Parathyroid adenoma (tissue), 2 donors: ENCODE results near the gene KPNA2.
A peak's percentile ranks its signal among the peaks of the same experiment; 100 is the strongest.
"Not testable (repeated sequence)": the region's sequence is repeated elsewhere in the genome, so short reads cannot be mapped to it uniquely, and the experiment has no call there.

Source experiments
- H2AFZ ChIP-seq: fragments of 300-600 bp; sonication (generic); one replicate; pipeline ENCODE4 v1.7.0; 2017; ENCODE audit warnings: antibody characterized with exemption, mild to moderate bottlenecking
- H3K27ac ChIP-seq: fragments of 300-600 bp; sonication (generic); one replicate; pipeline ENCODE4 v1.7.0; 2017
- H3K27me3 ChIP-seq: fragments of 300-600 bp; sonication (generic); one replicate; pipeline ENCODE4 v1.7.0; 2017; ENCODE audit warnings: low read length; ENCODE audit not compliant: control insufficient read depth, insufficient read depth
- H3K36me3 ChIP-seq: fragments of 300-600 bp; sonication (generic); one replicate; pipeline ENCODE4 v1.7.0; 2017; ENCODE audit warnings: low read length; ENCODE audit not compliant: control insufficient read depth, insufficient read depth
- H3K4me1 ChIP-seq: fragments of 300-600 bp; sonication (generic); one replicate; pipeline ENCODE4 v1.7.0; 2017; ENCODE audit warnings: control low read depth
- H3K4me2 ChIP-seq: fragments of 300-600 bp; sonication (generic); one replicate; pipeline ENCODE4 v1.7.0; 2017; ENCODE audit warnings: low read length
- H3K4me3 ChIP-seq: fragments of 300-600 bp; sonication (generic); one replicate; pipeline ENCODE4 v1.7.0; 2017; ENCODE audit warnings: low read depth, low read length
- H3K79me2 ChIP-seq: fragments of 300-600 bp; sonication (generic); one replicate; pipeline ENCODE4 v1.7.0; 2017; ENCODE audit warnings: control low read depth
- H3K9ac ChIP-seq: fragments of 300-600 bp; sonication (generic); one replicate; pipeline ENCODE4 v1.7.0; 2017; ENCODE audit warnings: mild to moderate bottlenecking
- H3K9me3 ChIP-seq: fragments of 300-600 bp; sonication (generic); one replicate; pipeline ENCODE4 v1.7.0; 2017; ENCODE audit warnings: low read length; ENCODE audit not compliant: control insufficient read depth
- TF ChIP-seq, protein P1 (sequence below): fragments of 300-600 bp; sonication (generic); IDR thresholded peaks from one replicate; pipeline ENCODE4 v1.7.0; 2017; ENCODE audit warnings: antibody characterized with exemption, mild to moderate bottlenecking
- donor health status: primary hyperparathyroidism.

Gene KPNA2

DNA sequence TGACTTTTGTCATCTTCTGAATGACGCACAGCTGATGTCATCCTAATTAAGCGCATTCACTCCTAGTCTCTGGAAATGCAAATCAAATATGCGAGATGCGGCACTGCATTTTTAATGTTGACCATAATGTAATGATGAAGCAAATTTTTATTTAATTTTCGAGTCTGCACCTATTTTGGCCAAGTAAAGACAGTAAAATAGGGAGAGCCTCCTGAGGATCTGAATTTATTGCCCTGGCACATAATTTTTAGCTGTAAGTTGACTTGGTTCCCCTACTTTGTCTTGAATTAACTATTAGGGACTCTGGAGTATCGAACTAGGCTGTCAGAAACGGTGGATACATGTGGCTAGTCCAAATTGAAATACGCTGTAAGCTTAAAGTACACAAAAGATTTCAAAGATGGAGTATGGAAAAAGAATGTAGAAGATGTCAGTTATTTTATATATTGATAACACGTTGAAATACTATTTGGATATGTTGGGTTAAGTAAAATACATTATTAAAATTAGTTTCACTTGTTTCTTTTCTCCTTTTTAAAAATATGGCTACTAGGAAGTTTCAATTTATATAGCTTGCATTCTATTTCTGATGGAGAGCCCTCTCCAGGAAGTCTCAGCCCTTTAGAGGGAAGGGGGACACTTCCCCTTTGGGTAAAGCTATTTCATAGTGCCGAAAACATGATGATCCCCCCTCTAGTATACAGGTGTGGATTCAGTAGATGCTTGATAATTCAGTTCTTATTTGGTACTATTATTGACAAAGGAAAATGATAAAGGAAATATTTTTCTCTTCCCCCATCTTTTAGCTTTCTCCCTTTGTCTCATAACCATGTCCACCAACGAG, 991 bp downstream of the KPNA2 start:
- H3K36me3 ChIP-seq = no peaks in the 10 kb centered on the region
- H3K9me3 ChIP-seq = no peaks in the 10 kb centered on the region
- no peak overlapping the region for H3K27ac ChIP-seq
- peak overlapping the region; percentile 81 for H3K4me3 ChIP-seq
- H3K9ac ChIP-seq = no peak overlapping the region
- peak overlapping the region; percentile 95 for H2AFZ ChIP-seq
- no peaks in the 10 kb centered on the region for H3K4me1 ChIP-seq
- TF ChIP-seq, protein P1, sequence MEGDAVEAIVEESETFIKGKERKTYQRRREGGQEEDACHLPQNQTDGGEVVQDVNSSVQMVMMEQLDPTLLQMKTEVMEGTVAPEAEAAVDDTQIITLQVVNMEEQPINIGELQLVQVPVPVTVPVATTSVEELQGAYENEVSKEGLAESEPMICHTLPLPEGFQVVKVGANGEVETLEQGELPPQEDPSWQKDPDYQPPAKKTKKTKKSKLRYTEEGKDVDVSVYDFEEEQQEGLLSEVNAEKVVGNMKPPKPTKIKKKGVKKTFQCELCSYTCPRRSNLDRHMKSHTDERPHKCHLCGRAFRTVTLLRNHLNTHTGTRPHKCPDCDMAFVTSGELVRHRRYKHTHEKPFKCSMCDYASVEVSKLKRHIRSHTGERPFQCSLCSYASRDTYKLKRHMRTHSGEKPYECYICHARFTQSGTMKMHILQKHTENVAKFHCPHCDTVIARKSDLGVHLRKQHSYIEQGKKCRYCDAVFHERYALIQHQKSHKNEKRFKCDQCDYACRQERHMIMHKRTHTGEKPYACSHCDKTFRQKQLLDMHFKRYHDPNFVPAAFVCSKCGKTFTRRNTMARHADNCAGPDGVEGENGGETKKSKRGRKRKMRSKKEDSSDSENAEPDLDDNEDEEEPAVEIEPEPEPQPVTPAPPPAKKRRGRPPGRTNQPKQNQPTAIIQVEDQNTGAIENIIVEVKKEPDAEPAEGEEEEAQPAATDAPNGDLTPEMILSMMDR = no peak
- no peaks in the 10 kb centered on the region for H3K79me2 ChIP-seq
- peak overlapping the region; percentile 94 for H3K4me2 ChIP-seq
- H3K27me3 ChIP-seq = no peaks in the 10 kb centered on the region

- Histone ChIP-seq H3K9ac (no peak overlapping the region), H3K79me2 (no peaks in the 10 kb centered on the region), H3K4me1 (no peaks in the 10 kb centered on the region), H3K27ac (no peak overlapping the region), H3K36me3 (no peaks in the 10 kb centered on the region), H2AFZ (no peak overlapping the region), H3K27me3 (no peaks in the 10 kb centered on the region), H3K4me3 (no peak overlapping the region), H3K9me3 (no peaks in the 10 kb centered on the region), H3K4me2 (no peak overlapping the region)
- TF ChIP-seq, protein P1 = no peak
Observed at GRCh38 chr17:68047153-68047846, 11.8 kb downstream of the KPNA2 start.

- H3K9me3 ChIP-seq, H3K27ac ChIP-seq, H3K36me3 ChIP-seq, H2AFZ ChIP-seq, H3K4me2 ChIP-seq, H3K9ac ChIP-seq, H3K4me1 ChIP-seq, H3K27me3 ChIP-seq, H3K79me2 ChIP-seq, H3K4me3 ChIP-seq: not testable (repeated sequence)
Observed at GRCh38 chr17:68047890-68048542, 12.5 kb downstream of the KPNA2 start.

GRCh38 chr17:68048996-68049395, 13.5 kb downstream of the KPNA2 start:
- Histone ChIP-seq H3K27ac (no peak overlapping the region), H3K9ac (no peak overlapping the region), H2AFZ (no peak overlapping the region), H3K9me3 (no peaks in the 10 kb centered on the region), H3K4me1 (no peaks in the 10 kb centered on the region), H3K4me3 (no peak overlapping the region), H3K36me3 (no peaks in the 10 kb centered on the region), H3K4me2 (no peak overlapping the region), H3K27me3 (no peaks in the 10 kb centered on the region), H3K79me2 (no peaks in the 10 kb centered on the region)
- TF ChIP-seq, protein P1 = no peak

- H3K9me3 ChIP-seq, H3K4me3 ChIP-seq, H3K27me3 ChIP-seq, H3K4me2 ChIP-seq, H3K9ac ChIP-seq, H3K4me1 ChIP-seq, H2AFZ ChIP-seq, H3K27ac ChIP-seq, H3K36me3 ChIP-seq, H3K79me2 ChIP-seq: not testable (repeated sequence)
Observed at GRCh38 chr17:68049812-68050437, 14.4 kb downstream of the KPNA2 start.

DNA sequence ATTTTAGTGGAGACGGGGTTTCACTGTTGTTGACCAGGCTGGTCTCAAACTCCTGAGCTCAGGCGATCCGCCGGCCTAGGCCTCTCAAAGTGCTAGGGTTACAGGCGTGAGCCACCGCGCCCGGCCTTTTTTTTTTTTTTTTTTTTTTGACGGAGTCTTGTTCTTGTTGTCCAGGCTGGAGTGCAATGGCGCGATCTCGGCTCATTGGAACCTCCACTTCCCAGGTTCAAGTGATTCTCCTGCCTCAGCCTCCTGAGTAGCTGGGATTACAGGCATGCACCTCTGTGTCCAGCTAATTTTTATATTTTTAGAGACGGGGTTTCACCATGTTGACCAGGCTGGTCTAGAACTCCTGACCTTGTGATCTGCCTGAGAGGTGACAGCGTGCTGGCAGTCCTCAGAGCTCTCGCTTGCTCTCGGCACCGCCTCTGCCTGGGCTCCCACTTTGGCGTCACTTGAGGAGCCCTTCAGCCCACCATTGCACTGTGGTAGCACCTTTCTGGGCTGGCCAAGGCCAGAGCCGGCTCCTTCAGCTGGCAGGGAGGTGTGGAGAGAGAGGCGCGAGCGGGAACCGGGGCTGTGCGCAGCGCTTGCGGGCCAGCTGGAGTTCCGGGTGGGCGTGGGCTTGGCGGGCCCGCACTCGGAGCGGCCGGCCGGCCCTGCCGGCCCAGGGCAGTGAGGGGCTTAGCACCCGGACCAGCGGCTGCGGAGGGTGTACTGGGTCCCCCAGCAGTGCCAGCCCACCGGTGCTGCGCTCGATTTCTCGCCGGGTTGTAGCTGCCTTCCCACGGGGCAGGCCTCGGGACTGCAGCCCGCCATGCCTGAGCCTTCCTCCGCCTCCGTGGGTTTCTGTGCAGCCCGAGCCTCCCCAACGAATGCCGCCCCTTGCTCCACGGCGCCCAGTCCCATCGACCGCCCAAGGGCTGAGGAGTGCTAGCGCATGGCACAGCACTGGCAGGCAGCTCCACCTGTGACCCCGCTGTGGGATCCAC, 16.1 kb downstream of the KPNA2 start:
- not testable (repeated sequence) for H3K4me3 ChIP-seq, H3K4me1 ChIP-seq, H3K27me3 ChIP-seq, H3K4me2 ChIP-seq, H3K27ac ChIP-seq, H3K36me3 ChIP-seq, H3K9me3 ChIP-seq, H2AFZ ChIP-seq, H3K9ac ChIP-seq, H3K79me2 ChIP-seq
